ENCODE results near the gene TBC1D9. TPM values are rescaled to one million over a fixed set of nuclear protein-coding genes. Genes with fewer than 3 reads are reported as not detected.

The TBC1D9 gene
- total and polyA plus RNA-seq, 9 donors: 13.2 to 28.8 (median 21.4) TPM

DNA sequence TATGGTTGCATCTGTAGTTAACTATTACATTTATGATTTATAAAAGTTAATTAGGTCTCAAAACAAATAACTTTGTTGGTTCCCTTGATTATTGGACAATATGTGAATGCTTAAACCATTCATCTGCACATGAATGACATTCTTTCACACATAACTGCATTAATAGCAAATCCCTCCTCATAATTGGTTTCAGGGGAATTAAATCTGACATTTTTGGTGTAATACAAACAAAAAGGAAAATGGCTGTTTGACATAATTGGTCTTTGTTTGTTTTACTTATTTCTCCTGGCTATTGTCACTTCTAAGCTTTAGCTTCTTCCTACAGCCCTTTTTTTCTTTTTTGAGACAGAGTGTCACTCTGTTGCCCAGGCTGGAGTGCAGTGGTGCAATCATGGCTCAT, 71.9 kb downstream of the TBC1D9 start:
- H3K9me3 ChIP-seq: no peaks in the 10 kb centered on the region
- no peaks in the 10 kb centered on the region for H3K36me3 ChIP-seq
- TF ChIP-seq, protein P1, sequence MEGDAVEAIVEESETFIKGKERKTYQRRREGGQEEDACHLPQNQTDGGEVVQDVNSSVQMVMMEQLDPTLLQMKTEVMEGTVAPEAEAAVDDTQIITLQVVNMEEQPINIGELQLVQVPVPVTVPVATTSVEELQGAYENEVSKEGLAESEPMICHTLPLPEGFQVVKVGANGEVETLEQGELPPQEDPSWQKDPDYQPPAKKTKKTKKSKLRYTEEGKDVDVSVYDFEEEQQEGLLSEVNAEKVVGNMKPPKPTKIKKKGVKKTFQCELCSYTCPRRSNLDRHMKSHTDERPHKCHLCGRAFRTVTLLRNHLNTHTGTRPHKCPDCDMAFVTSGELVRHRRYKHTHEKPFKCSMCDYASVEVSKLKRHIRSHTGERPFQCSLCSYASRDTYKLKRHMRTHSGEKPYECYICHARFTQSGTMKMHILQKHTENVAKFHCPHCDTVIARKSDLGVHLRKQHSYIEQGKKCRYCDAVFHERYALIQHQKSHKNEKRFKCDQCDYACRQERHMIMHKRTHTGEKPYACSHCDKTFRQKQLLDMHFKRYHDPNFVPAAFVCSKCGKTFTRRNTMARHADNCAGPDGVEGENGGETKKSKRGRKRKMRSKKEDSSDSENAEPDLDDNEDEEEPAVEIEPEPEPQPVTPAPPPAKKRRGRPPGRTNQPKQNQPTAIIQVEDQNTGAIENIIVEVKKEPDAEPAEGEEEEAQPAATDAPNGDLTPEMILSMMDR (IDR thresholded peaks at IDR 0.05): no peak
- TF ChIP-seq EP300 (IDR thresholded peaks at IDR 0.05) (no peak), POLR2A (IDR thresholded peaks at IDR 0.05) (no peak)
- no peak overlapping the region for H3K27ac ChIP-seq
- no peaks in the 10 kb centered on the region for H3K4me1 ChIP-seq (ENCODE audit: insufficient read depth)
- H3K4me3 ChIP-seq: no peak overlapping the region
- no peak for DNase-seq
- H3K27me3 ChIP-seq: no peaks in the 10 kb centered on the region
- intact Hi-C loops (cut with DNase I): no loop called here

DNA sequence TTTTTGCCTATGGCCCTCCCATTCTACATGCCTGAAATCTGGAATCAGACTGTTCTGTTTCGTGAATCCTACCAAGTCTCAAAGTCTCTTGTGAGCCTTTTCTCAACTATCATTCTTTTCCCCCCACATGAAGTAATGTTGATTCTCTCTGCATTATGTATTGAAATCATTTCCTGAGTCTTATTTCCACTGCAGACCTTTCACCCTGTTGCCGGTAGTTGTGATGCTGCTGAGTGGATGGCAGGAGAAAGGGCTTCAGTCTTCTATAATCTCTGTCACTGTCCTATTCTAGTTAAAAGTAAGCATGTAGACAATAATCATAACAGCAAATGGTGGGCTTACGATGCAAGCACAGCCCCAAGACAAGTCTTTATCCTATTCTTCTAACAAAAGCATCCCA, 75.0 kb downstream of the TBC1D9 start:
- Histone ChIP-seq H3K4me1 (ENCODE audit: insufficient read depth) (no peaks in the 10 kb centered on the region), H3K4me3 (no peak overlapping the region), H3K27me3 (no peaks in the 10 kb centered on the region), H3K27ac (no peak overlapping the region), H3K36me3 (no peaks in the 10 kb centered on the region), H3K9me3 (no peaks in the 10 kb centered on the region)
- intact Hi-C loops (cut with DNase I): no loop called here
- DNase-seq: no peak
- no peak for TF ChIP-seq EP300 (IDR thresholded peaks at IDR 0.05)
- no peak for TF ChIP-seq POLR2A (IDR thresholded peaks at IDR 0.05)
- TF ChIP-seq, protein P1 (IDR thresholded peaks at IDR 0.05): no peak
- WGBS, 3 donors: 96 to 99% (median 98%) methylated on average over 3 of the region's 3 CpGs

DNA sequence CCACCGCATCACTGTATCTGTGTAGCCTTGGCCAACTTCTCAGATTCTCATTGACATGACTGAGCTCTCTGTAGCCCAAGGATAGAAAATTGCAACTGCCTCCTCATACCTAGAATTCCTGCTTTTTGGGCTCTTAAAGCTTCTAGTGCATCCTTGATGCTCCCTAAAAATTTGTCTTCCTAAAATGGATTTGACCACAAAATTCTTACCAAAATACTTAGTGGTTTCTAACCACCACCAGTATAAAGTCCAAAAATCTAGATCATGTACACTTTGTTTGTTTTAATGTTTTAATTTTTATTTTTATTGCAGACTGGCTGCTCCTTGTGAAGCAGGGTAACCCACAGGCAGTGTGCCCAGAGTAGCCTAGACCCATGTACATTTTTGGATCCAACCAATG, 75.5 kb downstream of the TBC1D9 start:
- Histone ChIP-seq H3K4me3 (no peak overlapping the region), H3K27ac (no peak overlapping the region), H3K36me3 (no peaks in the 10 kb centered on the region), H3K4me1 (ENCODE audit: insufficient read depth) (no peaks in the 10 kb centered on the region), H3K27me3 (no peaks in the 10 kb centered on the region), H3K9me3 (no peaks in the 10 kb centered on the region)
- 95 to 100% (median 98%) methylated on average over 1 of the region's 1 CpG for WGBS, 3 donors
- TF ChIP-seq EP300 (IDR thresholded peaks at IDR 0.05) (no peak), POLR2A (IDR thresholded peaks at IDR 0.05) (no peak)
- TF ChIP-seq, protein P1 (IDR thresholded peaks at IDR 0.05): no peak
- intact Hi-C loops (cut with DNase I): no loop called here
- DNase-seq: no peak

GRCh38 chr4:140679576-140679975, 76.6 kb downstream of the TBC1D9 start:
- H3K36me3 ChIP-seq: no peaks in the 10 kb centered on the region
- TF ChIP-seq POLR2A (IDR thresholded peaks at IDR 0.05) (no peak), EP300 (IDR thresholded peaks at IDR 0.05) (no peak)
- TF ChIP-seq, protein P1 (IDR thresholded peaks at IDR 0.05): no peak

More at GRCh38 chr4:140679576-140679975, 76.6 kb downstream of the TBC1D9 start:
- H3K27ac ChIP-seq: no peak overlapping the region
- H3K4me3 ChIP-seq: no peak overlapping the region
- intact Hi-C loops (cut with DNase I): no loop called here
- H3K9me3 ChIP-seq: no peaks in the 10 kb centered on the region
- no peak for DNase-seq
- 93 to 99% (median 95%) methylated on average over 3 of the region's 3 CpGs for WGBS, 3 donors
- no peaks in the 10 kb centered on the region for H3K4me1 ChIP-seq (ENCODE audit: insufficient read depth)
- H3K27me3 ChIP-seq: no peaks in the 10 kb centered on the region
